ENCODE results near the gene PDE4D.

The PDE4D gene

DNA sequence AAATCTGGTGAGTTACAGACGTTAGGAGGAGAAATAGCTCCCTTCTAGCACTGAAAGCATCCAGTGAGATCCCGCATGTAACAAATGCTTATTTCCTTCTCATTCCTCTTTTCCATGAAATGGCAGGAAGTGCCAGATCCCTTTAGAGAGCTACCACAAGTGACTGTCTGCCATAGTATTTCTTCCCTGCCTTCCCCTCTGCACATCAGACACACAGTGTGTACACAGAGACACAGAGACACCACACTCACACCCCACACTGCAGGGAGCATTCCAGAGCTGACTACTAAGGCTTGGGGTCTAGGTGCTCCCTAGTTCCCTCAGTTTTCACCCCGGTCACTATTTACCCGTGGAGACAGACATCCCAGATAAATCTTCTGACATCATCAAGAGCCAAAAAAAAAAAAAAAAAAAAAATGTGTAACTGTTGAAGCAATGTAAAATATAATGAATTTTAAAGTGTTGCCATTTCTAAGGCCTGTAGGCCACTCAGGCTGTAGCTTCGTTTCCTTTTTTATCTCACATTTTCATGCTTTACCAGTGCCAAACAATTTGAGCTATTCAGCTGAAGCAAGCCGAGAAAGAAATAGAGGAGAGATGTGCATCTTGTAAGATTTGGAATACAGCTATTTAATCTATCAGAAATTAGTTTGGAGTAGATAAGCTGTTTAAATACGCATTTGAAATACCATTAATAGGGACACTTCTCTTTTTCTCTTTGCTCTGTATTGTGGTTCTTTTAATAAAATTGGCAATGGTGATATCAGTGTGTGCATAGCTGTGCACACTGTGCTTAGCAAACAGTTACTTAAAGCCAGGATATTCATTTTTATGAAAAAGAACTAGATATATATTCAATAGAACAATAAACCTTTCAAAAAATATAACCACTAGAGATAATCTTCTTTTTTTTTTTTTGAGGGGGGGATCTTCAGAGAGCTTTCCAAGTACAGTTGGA is 405.5 kb downstream of the PDE4D start:
- H3K4me3 ChIP-seq (ENCODE audit: low read length), result no peak overlapping the region
- no peak overlapping the region for H3K4me2 ChIP-seq (ENCODE audit: low read depth, low read length)
- no peak overlapping the region for H3K27ac ChIP-seq (ENCODE audit: low read length)
- no peaks in the 10 kb centered on the region for H3K27me3 ChIP-seq (replicated peaks; ENCODE audit: insufficient read depth, low read length)
- no peak overlapping the region for H3K9ac ChIP-seq (ENCODE audit: low read length)
- H4K20me1 ChIP-seq (ENCODE audit: insufficient read depth, low read length), result no peaks in the 10 kb centered on the region
- no peaks in the 10 kb centered on the region for H3K79me2 ChIP-seq (ENCODE audit: low read length)
- H3K4me1 ChIP-seq (ENCODE audit: low read length), result 0 out of 2 replicates have a peak, but pooled peaks cover 5% of the 10 kb centered on the region
- H3K36me3 ChIP-seq (replicated peaks; ENCODE audit: insufficient read depth, low read length), result no peaks in the 10 kb centered on the region
- H3F3A ChIP-seq (ENCODE audit: insufficient read depth, low read length), result no peaks in the 10 kb centered on the region
- no peaks in the 10 kb centered on the region for H3K9me3 ChIP-seq (replicated peaks; ENCODE audit: insufficient read depth, low read length)
- H2AFZ ChIP-seq (ENCODE audit: low read length), result no peak overlapping the region
- H3K9me2 ChIP-seq (replicated peaks; ENCODE audit: insufficient read depth, low read length), result no peaks in the 10 kb centered on the region
- TF ChIP-seq EZH2phosphoT487 (IDR thresholded peaks at IDR 0.05; ENCODE audit: low read length), result no peak
- TF ChIP-seq EZH2 (optimal IDR thresholded peaks at IDR 0.05; ENCODE audit: low read depth, low read length), result no peak
- no peak for DNase-seq

DNA sequence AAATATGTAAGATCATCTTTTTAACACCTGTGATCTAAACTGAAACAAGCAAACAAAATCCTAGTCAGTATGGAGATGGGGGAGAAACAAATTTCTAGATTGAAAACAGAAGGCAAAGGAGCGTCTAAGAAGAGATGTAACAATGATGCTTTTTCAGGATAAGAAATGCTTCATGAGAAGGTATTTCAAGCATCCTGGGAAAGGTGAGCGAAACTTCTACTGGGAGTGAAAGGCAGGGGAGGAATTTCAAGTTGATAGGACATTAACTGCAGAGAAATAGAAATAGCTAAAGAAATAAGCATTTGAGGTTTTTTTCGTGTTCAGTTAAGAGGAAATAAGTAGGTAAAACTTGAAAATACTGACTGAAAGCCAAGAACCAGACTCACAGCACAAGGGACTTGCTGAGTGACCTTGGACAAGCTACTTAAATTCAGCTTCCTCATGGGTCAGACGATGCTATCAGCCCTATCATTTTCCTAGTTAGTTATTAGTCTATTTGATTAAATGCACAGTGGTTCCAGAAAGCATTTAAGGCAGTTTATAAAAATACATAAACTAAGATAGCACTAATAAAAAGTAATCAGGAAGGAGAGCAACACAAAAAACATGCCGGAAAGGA is 406.3 kb downstream of the PDE4D start:
- H4K20me1 ChIP-seq (ENCODE audit: insufficient read depth, low read length), result no peaks in the 10 kb centered on the region
- H2AFZ ChIP-seq (ENCODE audit: low read length), result no peak overlapping the region
- no peak overlapping the region for H3K9ac ChIP-seq (ENCODE audit: low read length)
- no peaks in the 10 kb centered on the region for H3K9me2 ChIP-seq (replicated peaks; ENCODE audit: insufficient read depth, low read length)
- H3K27ac ChIP-seq (ENCODE audit: low read length), result no peak overlapping the region
- no peak for DNase-seq
- TF ChIP-seq, protein P1, sequence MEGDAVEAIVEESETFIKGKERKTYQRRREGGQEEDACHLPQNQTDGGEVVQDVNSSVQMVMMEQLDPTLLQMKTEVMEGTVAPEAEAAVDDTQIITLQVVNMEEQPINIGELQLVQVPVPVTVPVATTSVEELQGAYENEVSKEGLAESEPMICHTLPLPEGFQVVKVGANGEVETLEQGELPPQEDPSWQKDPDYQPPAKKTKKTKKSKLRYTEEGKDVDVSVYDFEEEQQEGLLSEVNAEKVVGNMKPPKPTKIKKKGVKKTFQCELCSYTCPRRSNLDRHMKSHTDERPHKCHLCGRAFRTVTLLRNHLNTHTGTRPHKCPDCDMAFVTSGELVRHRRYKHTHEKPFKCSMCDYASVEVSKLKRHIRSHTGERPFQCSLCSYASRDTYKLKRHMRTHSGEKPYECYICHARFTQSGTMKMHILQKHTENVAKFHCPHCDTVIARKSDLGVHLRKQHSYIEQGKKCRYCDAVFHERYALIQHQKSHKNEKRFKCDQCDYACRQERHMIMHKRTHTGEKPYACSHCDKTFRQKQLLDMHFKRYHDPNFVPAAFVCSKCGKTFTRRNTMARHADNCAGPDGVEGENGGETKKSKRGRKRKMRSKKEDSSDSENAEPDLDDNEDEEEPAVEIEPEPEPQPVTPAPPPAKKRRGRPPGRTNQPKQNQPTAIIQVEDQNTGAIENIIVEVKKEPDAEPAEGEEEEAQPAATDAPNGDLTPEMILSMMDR (IDR thresholded peaks at IDR 0.05; ENCODE audit: low read length), result no peak
- no peak for TF ChIP-seq EZH2 (optimal IDR thresholded peaks at IDR 0.05; ENCODE audit: low read depth, low read length)
- no peak for TF ChIP-seq EZH2phosphoT487 (IDR thresholded peaks at IDR 0.05; ENCODE audit: low read length)
- H3K4me3 ChIP-seq (ENCODE audit: low read length), result no peak overlapping the region
- H3K4me1 ChIP-seq (ENCODE audit: low read length), result 0 out of 2 replicates have a peak, but pooled peaks cover 5% of the 10 kb centered on the region
- H3K79me2 ChIP-seq (ENCODE audit: low read length), result no peaks in the 10 kb centered on the region
- H3F3A ChIP-seq (ENCODE audit: insufficient read depth, low read length), result no peaks in the 10 kb centered on the region
- H3K9me3 ChIP-seq (replicated peaks; ENCODE audit: insufficient read depth, low read length), result no peaks in the 10 kb centered on the region
- H3K36me3 ChIP-seq (replicated peaks; ENCODE audit: insufficient read depth, low read length), result no peaks in the 10 kb centered on the region
- no peak overlapping the region for H3K4me2 ChIP-seq (ENCODE audit: low read depth, low read length)
- H3K27me3 ChIP-seq (replicated peaks; ENCODE audit: insufficient read depth, low read length), result no peaks in the 10 kb centered on the region

DNA sequence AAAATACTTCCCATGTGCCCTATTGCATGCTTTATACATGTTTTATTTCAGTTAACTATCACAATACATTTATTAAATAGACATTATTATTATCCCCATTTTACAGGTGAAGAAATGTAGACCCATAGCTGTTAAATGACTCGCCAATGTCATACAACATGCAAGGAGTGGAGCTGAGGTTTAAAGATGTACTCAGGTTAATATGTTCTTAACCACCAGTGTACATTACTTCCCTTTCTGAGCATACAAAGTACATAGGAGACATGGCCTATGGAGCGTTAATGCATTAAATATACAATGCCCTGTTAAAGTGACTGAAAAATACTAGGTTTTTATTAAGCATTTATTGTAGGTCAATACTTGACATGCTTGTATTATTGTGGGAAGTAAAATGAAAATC is 407.0 kb downstream of the PDE4D start:
- H2AFZ ChIP-seq (ENCODE audit: low read length), result no peak overlapping the region
- H3K36me3 ChIP-seq (replicated peaks; ENCODE audit: insufficient read depth, low read length), result no peaks in the 10 kb centered on the region
- no peaks in the 10 kb centered on the region for H3K27me3 ChIP-seq (replicated peaks; ENCODE audit: insufficient read depth, low read length)
- H3K27ac ChIP-seq (ENCODE audit: low read length), result no peak overlapping the region
- TF ChIP-seq EZH2 (optimal IDR thresholded peaks at IDR 0.05; ENCODE audit: low read depth, low read length) (no peak), EZH2phosphoT487 (IDR thresholded peaks at IDR 0.05; ENCODE audit: low read length) (no peak)
- TF ChIP-seq, protein P1 (IDR thresholded peaks at IDR 0.05; ENCODE audit: low read length), result no peak
- DNase-seq, result no peak
- no peak overlapping the region for H3K9ac ChIP-seq (ENCODE audit: low read length)
- no peak overlapping the region for H3K4me3 ChIP-seq (ENCODE audit: low read length)
- H3K79me2 ChIP-seq (ENCODE audit: low read length), result no peaks in the 10 kb centered on the region
- no peaks in the 10 kb centered on the region for H4K20me1 ChIP-seq (ENCODE audit: insufficient read depth, low read length)
- 0 out of 2 replicates have a peak, but pooled peaks cover 5% of the 10 kb centered on the region for H3K4me1 ChIP-seq (ENCODE audit: low read length)
- no peaks in the 10 kb centered on the region for H3F3A ChIP-seq (ENCODE audit: insufficient read depth, low read length)
- no peaks in the 10 kb centered on the region for H3K9me3 ChIP-seq (replicated peaks; ENCODE audit: insufficient read depth, low read length)
- no peaks in the 10 kb centered on the region for H3K9me2 ChIP-seq (replicated peaks; ENCODE audit: insufficient read depth, low read length)
- H3K4me2 ChIP-seq (ENCODE audit: low read depth, low read length), result no peak overlapping the region

Measured in MM.1S (cell line).